Measurements from ENCODE around the gene MTIF3. TPM values are rescaled to one million over a fixed set of nuclear protein-coding genes. Genes with fewer than 3 reads are reported as not detected.

Gene MTIF3
- polyA plus RNA-seq, 1 donor from 2014 or later: 66.5 TPM

DNA sequence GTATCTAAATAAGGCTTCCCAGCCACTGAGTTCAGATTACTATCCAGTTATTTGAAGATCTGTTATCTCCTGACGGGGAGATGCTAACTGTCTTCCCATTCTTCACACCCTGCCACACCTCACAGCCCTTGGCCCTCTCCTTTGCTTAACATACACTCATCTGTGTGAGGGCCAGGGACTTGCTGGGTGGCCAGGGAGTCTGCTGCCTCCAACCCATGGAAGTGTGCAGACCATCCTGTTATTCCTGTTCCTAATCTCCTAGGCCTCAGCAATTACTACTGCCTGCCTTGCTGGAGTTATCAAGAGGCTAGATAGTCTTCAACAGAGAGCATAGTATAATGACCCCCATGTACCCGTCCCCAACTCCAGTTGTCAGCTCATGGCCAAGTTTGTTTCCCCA, 62.1 kb downstream of the MTIF3 start:
- Histone ChIP-seq H3K4me2 (ENCODE audit: low read length) (no peak overlapping the region), H4K20me1 (ENCODE audit: insufficient read depth) (no peaks in the 10 kb centered on the region), H3K9me3 (ENCODE audit: low read length) (no peaks in the 10 kb centered on the region), H2AFZ (ENCODE audit: low read depth, low read length) (no peak overlapping the region), H3K9ac (ENCODE audit: low read length) (no peak overlapping the region), H3K36me3 (ENCODE audit: insufficient read depth, low read length) (no peaks in the 10 kb centered on the region), H3K4me3 (ENCODE audit: low read length) (no peak overlapping the region), H3K27ac (ENCODE audit: low read length) (no peak overlapping the region), H3K9me2 (ENCODE audit: insufficient read depth, low read length) (no peaks in the 10 kb centered on the region), H3K79me2 (replicated peaks; ENCODE audit: insufficient read depth, low read length) (no peaks in the 10 kb centered on the region), H3F3A (ENCODE audit: insufficient read depth, low read length, poor library complexity, severe bottlenecking) (no peaks in the 10 kb centered on the region), H3K27me3 (ENCODE audit: insufficient read depth, low read depth, low read length) (no peaks in the 10 kb centered on the region)
- TF ChIP-seq CTCF (IDR thresholded peaks at IDR 0.05; ENCODE audit: poor library complexity, severe bottlenecking): no peak
- TF ChIP-seq MXI1 (conservative IDR thresholded peaks at IDR 0.05; ENCODE audit: poor library complexity, severe bottlenecking): no peak
- no peak for TF ChIP-seq EP300 (conservative IDR thresholded peaks at IDR 0.05; ENCODE audit: poor library complexity, severe bottlenecking)
- TF ChIP-seq EZH2 (IDR thresholded peaks at IDR 0.05; ENCODE audit: borderline replicate concordance, insufficient read depth, low read length, poor library complexity, severe bottlenecking): no peak
- TF ChIP-seq, protein P1, sequence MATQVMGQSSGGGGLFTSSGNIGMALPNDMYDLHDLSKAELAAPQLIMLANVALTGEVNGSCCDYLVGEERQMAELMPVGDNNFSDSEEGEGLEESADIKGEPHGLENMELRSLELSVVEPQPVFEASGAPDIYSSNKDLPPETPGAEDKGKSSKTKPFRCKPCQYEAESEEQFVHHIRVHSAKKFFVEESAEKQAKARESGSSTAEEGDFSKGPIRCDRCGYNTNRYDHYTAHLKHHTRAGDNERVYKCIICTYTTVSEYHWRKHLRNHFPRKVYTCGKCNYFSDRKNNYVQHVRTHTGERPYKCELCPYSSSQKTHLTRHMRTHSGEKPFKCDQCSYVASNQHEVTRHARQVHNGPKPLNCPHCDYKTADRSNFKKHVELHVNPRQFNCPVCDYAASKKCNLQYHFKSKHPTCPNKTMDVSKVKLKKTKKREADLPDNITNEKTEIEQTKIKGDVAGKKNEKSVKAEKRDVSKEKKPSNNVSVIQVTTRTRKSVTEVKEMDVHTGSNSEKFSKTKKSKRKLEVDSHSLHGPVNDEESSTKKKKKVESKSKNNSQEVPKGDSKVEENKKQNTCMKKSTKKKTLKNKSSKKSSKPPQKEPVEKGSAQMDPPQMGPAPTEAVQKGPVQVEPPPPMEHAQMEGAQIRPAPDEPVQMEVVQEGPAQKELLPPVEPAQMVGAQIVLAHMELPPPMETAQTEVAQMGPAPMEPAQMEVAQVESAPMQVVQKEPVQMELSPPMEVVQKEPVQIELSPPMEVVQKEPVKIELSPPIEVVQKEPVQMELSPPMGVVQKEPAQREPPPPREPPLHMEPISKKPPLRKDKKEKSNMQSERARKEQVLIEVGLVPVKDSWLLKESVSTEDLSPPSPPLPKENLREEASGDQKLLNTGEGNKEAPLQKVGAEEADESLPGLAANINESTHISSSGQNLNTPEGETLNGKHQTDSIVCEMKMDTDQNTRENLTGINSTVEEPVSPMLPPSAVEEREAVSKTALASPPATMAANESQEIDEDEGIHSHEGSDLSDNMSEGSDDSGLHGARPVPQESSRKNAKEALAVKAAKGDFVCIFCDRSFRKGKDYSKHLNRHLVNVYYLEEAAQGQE (IDR thresholded peaks at IDR 0.05; ENCODE audit: borderline replicate concordance): no peak
- TF ChIP-seq RAD21 (conservative IDR thresholded peaks at IDR 0.05): no peak
- TF ChIP-seq SMC3 (conservative IDR thresholded peaks at IDR 0.05; ENCODE audit: poor library complexity): no peak
- TF ChIP-seq TAF1 (IDR thresholded peaks at IDR 0.05; ENCODE audit: low read depth): no peak
- TF ChIP-seq POLR2AphosphoS5 (IDR thresholded peaks at IDR 0.05): no peak

Small RNA genes lying within 50 kb of the gene (small RNA-seq; reads per million reads assigned to genes)
- gene RNU6-63P: 0 reads per million in 3 experiments
- gene RNY1P1: 0 to 0.10 (median 0) reads per million in 3 experiments

Other genes starting within 250 kb of the MTIF3 start
- gene RPL21, start 199.0 kb downstream of the MTIF3 start, polyA plus RNA-seq: 1,224 and 1,536 TPM in 2 replicates
- 1.7 and 4.5 TPM in 2 replicates for gene RASL11A, start 179.7 kb downstream of the MTIF3 start, polyA plus RNA-seq
- gene GTF3A, start 25.9 kb downstream of the MTIF3 start, polyA plus RNA-seq: 104 and 111 TPM in 2 replicates
- gene LNX2, start 170.0 kb upstream of the MTIF3 start, polyA plus RNA-seq: 3.6 and 4.2 TPM in 2 replicates
- 134 and 179 TPM in 2 replicates for gene POLR1D, start 171.3 kb upstream of the MTIF3 start, polyA plus RNA-seq

Measured in neural cell (in vitro differentiated cells).